CD4-positive, alpha-beta T cell treated with Interleukin-1 beta for 1 hour (primary cell): ENCODE results near the gene NDST4.
A peak's percentile ranks its signal among the peaks of the same experiment; 100 is the strongest.

ENCODE experiments used
- DNase-seq, 2 donors: peaks; one replicate each; pipeline ENCODE4 v3.0.0-alpha.2; 2020 to 2022

NDST4 gene

DNA sequence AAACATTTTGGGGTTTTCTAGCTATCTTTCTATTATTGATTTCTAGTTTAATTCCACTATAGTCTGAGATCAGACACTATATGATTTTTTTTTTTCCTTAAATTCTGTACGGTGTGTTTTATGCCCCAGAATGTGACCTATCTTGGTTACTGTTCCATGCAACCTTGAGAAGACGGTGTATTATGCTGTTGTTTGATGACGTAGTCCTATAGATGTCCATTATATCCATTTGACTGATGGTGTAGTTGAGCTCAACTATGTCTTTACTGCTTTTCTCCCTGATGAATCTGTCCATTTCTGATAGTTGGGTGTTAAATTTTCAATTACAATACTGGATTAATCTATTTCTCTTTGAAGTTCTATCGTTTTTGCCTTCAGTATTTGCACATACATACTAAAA, 212.5 kb downstream of the NDST4 start:
- no peak for DNase-seq

- no peak for DNase-seq
Observed at GRCh38 chr4:114890773-114891172, 222.6 kb downstream of the NDST4 start.

DNA sequence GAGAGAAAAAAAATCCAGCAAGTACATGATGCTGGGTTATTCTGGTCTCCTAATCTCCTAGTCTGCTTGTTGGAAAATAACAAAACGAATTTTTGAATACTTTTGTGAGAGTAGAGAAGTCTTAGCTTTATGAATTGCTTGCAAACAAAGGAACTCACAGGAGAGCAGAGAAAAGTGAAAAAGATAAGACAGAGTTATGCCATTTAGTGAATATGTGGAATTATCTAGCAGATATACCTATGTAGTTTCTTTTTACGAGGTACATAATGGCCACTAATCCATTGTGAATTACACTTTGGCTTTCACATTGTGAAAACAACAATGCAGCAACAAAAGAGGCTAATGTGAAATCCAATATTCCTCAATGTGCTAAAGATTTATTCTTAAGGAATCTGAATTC, 226.7 kb downstream of the NDST4 start:
- no peak for DNase-seq

DNA sequence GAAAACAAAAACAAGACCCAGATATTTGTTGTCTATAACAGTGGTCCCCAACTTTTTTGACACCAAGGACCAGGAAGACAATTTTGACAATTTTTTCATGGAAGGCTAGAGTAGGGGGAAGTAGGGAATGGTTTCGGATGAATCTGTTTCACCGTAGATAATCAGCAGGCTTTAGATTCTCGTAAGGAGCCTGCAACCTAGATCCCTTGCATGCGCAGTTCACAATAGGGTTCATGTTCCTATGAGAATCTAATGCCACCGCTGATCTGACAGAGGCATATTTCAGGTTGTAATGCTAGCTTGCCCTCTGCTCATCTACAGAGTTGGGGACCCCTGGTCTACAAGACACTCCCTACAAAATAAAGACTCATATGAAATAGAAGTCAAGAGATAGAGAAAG, 229.8 kb downstream of the NDST4 start:
- no peak for DNase-seq

- DNase-seq: no peak
Observed at GRCh38 chr4:114879916-114880669, 233.3 kb downstream of the NDST4 start.

DNA sequence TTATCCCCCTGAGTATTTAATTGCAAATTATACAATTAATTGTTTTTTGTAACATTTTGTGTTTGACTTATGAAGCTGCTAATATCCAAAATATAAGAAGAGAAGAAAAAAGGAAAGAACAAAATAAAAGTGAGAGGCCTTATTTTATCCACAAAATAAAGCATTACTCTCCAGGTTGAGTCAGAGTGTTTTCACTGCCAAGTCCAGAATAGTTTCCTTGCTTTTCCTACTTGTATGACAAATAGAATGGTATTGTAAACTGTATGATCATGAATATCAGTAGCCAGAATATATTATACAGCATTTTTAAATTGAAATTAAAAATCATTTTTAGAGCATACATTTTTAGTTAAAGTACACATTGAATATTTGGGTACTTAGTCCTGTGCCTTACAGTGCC, 237.8 kb downstream of the NDST4 start:
- no peak for DNase-seq

- DNase-seq: no peak
Observed at GRCh38 chr4:114874321-114874720, 239.1 kb downstream of the NDST4 start.

GRCh38 chr4:114870987-114871386, 242.4 kb downstream of the NDST4 start:
- no peak for DNase-seq

DNA sequence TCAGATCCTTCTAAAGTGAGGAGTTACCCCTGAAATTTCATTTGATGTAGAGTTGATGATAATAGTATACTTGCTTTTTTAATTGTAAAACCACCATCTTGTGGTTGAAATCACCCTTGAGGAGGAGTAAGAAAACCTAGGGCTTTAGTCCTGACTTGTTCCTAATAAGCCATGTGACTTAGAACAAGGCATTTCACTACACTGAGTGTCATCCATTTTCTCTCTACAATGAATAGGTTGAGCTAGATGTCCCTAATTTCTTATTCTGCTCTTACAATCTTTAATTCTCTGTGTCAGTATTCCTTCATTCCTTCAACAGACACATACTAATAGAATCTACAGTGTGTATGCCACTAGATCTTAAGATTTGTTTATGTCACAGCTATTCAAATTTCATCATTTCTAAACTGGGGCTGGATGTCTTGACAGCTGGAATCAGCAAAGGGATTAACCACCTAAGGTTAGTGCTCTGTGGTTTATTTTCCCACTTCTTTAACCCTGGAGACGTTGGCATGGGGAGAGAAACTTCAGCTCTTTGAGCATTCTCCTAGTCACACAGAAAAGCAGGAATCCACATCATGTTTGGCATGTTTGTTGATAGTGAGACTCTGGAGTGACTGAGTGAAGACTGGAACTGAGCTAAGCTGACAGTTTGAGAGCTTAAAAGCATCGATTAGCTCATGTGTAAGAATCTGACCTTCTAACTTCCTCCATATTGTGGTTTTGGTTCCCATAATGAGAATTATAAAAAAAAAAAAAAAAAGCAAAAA, 246.3 kb downstream of the NDST4 start:
- DNase-seq: no peak

DNA sequence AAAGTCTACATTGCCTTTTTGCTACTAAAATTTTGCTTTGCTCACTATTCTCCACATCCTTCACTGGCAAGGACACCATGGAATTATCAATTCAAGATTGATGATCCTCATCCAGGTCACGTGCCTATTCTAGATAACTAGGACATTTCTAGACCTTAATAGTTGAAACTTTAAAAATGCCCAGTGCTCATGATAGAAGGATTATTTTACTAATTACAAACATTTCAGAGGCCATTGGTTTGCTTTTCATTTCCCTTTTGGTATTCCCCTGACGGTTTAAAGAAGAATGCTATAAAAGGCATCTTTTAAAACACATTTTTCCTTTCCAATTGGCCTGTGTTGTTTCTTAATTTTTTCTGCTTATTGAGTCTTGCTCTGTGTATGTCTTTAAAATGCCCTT, 249.4 kb downstream of the NDST4 start:
- DNase-seq: no peak

GRCh38 chr4:114860786-114861185, 252.6 kb downstream of the NDST4 start:
- no peak for DNase-seq

DNA sequence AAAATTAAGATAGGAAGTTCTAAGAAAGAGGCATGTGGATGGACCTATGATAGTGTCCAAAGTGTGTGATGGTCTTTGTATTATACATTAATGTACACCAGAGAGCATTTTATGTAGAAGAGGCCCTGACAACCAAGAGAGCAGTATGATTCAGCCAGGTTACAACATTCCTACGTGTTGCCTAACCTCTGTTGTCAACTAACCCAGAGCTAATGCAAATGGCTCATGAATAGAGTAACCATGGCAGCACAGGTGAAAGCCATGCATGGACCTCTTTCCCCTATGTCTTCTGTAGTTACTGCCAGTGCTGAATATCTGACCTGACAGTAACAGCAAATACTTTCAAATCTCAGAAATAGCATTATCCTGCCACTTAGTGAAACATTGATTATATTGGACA, 255.6 kb downstream of the NDST4 start:
- no peak for DNase-seq

- DNase-seq: no peak
Observed at GRCh38 chr4:114839986-114840385, 273.4 kb downstream of the NDST4 start.

DNA sequence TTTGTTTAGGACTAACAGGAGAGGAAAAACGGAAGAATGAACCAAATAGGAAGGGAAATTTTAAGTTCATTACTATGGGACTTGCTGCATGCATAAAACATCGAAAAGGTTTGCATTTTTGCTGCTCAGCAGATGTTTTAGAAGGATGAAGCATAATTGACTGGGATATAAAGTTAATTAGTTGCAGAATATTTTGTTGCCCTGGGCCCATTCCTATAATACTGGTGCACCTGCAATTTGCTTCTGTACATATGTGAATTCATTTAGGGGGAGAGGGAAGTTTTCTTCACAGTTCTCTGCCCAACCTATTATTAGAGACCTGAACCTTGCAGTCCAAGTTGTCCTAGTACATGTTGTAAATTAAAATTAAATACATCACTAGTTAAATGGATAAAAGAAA, 282.8 kb downstream of the NDST4 start:
- DNase-seq: no peak

DNA sequence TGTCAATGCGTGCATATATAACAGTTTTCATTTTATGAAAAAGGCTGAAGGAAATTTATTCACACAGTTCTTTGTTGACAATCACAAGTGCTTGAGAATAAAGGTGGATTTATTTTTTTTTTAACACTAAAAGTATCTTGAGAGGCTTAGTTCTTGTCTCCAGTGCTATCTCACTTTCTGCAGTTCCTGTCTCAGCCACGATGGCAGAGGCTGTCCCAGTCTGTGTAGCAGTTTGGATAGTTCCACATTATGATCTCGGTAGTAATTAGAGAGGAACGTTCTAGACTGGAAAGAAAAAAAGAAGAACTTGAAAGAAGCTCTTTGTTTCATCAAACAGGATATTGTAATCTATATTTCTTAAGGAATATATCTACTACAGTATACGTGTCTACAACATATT, 285.8 kb downstream of the NDST4 start:
- no peak for DNase-seq

- no peak for DNase-seq
Observed at GRCh38 chr4:114815760-114816159, 297.7 kb downstream of the NDST4 start.

- no peak for DNase-seq
Observed at GRCh38 chr4:114813961-114814360, 299.5 kb downstream of the NDST4 start.

DNA sequence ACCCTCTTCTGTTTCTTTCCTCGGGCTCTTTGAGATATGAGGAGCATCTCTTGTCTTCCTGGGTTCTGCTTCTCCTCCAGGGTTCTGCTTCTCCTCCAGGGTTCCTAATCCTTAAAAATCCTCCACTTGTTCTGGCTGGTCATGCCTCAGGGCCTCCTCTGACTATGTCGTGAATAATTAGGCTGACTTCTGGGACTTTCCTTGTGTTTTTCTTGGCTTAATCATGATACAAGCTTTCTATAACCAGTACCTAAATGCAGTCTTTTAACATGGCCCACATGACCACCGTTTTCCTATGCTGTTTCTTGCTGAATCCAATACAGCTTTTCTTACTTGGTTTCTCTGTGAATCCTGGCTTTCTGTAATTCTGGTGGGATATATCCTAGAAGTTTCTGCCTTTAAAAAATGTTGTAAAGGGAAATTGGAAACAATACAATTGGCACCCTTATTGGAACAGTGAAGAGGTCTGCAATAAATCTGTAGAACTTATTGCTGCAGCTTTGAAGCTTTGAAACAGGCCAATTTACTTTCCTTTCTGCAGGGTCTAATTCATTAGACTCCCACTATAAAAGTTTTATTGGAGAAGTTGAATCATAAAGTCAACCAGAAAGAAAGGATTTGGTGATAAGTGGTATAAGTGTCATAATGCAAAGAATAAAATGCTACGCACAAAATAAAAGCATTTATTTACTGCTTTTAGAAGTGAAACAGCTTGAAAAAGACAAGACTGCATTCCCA, 301.7 kb downstream of the NDST4 start:
- DNase-seq: no peak

GRCh38 chr4:114807759-114808404, 305.5 kb downstream of the NDST4 start:
- peak; percentile 11 to 43 for DNase-seq

DNA sequence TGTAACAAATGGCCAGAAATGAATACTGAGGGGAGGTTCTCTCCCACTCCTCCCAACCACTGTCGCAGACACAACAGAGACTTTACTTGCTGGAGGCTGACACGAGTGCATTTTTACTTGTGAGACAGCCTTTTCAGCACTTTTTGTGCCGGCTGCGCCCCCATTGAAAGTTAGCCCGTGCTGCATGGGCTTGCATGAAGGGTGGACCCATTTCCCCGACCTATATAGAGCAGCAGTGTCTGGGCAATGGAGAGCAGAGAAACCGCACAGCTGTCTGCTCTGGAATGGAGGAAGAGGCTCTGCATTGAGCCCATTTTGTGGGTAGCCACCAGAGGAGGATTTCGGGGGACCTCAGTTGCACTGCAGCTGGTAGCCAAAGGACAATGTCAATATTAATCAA, 306.1 kb downstream of the NDST4 start:
- no peak for DNase-seq

DNA sequence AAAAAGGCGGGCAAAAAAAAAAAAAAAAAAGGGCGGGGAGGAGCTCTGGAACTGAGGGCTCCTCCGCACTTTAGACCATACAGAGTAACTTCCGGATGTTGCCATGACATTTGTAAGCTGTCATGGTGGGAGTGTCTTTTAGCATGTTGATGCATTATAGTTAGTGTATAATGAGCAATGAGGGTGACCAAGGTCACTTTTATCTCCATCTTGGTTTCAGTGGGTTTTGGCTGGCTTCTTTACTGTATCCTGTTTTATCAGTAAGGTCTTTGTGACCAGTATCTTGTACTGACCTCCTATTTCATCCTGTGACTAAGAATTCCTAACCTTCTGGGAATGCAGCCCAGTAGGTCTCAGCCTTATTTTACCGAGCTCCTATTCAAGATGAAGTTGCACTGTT, 321.4 kb downstream of the NDST4 start:
- DNase-seq: no peak

GRCh38 chr4:114785570-114785969, 327.9 kb downstream of the NDST4 start:
- no peak for DNase-seq

- no peak for DNase-seq
Observed at GRCh38 chr4:114783215-114783595, 330.2 kb downstream of the NDST4 start.
